HG02981 (cell line): ENCODE data around the gene CPT2.

Source experiments
- ATAC-seq: cut with Tn5 transposase; IDR thresholded peaks from one replicate; pipeline ENCODE4 v1.9.1; 2021; ENCODE audit warnings: mild to moderate bottlenecking, moderate library complexity; ENCODE audit not compliant: unreplicated experiment

The CPT2 gene

GRCh38 chr1:53214376-53214940 is 17.8 kb downstream of the CPT2 start:
- ATAC-seq = no peak

GRCh38 chr1:53218201-53218600 is 21.6 kb downstream of the CPT2 start:
- no peak for ATAC-seq

- ATAC-seq = no peak
Observed at GRCh38 chr1:53219711-53220110, 23.1 kb downstream of the CPT2 start.

GRCh38 chr1:53220171-53220961 is 23.7 kb downstream of the CPT2 start, which contains the start of gene CZIB:
Gene CZIB, minus strand, starts transcription at chr1:53220634. Its CDS starts 59 bp downstream, at chr1:53220575.
- peak; percentile 92 for ATAC-seq

GRCh38 chr1:53220962-53221286 is 24.3 kb downstream of the CPT2 start:
- ATAC-seq = no peak

- no peak for ATAC-seq
Observed at GRCh38 chr1:53237638-53238037, 41.0 kb downstream of the CPT2 start.

GRCh38 chr1:53238197-53239155 is 41.9 kb downstream of the CPT2 start, which contains the start of gene MAGOH:
Gene MAGOH, minus strand, starts transcription at chr1:53238518. Its CDS starts 70 bp downstream, at chr1:53238448.
- ATAC-seq = peak; percentile 99

GRCh38 chr1:53241828-53242227 is 45.2 kb downstream of the CPT2 start:
- ATAC-seq = no peak

- ATAC-seq = no peak
Observed at GRCh38 chr1:53242381-53242780, 45.8 kb downstream of the CPT2 start.

- ATAC-seq = no peak
Observed at GRCh38 chr1:53244141-53244540, 47.5 kb downstream of the CPT2 start.

GRCh38 chr1:53246261-53247134 is 49.9 kb downstream of the CPT2 start:
- ATAC-seq = no peak

GRCh38 chr1:53249706-53250105 is 53.1 kb downstream of the CPT2 start:
- no peak for ATAC-seq

GRCh38 chr1:53250325-53250724 is 53.7 kb downstream of the CPT2 start:
- ATAC-seq = no peak

GRCh38 chr1:53254011-53254640 is 57.5 kb downstream of the CPT2 start:
- ATAC-seq = no peak

- no peak for ATAC-seq
Observed at GRCh38 chr1:53255031-53255430, 58.4 kb downstream of the CPT2 start.

- no peak for ATAC-seq
Observed at GRCh38 chr1:53256511-53257453, 60.2 kb downstream of the CPT2 start.

GRCh38 chr1:53257454-53258081 is 60.9 kb downstream of the CPT2 start:
- no peak for ATAC-seq

GRCh38 chr1:53258216-53258615 is 61.6 kb downstream of the CPT2 start:
- ATAC-seq = no peak
